ENCODE measurements around the gene NAA35. TPM values are rescaled to one million over a fixed set of nuclear protein-coding genes. Genes with fewer than 3 reads are reported as not detected.

The NAA35 gene
- total and polyA plus RNA-seq, 2 experiments from 2014 or later: 29.2 to 31.6 TPM

DNA sequence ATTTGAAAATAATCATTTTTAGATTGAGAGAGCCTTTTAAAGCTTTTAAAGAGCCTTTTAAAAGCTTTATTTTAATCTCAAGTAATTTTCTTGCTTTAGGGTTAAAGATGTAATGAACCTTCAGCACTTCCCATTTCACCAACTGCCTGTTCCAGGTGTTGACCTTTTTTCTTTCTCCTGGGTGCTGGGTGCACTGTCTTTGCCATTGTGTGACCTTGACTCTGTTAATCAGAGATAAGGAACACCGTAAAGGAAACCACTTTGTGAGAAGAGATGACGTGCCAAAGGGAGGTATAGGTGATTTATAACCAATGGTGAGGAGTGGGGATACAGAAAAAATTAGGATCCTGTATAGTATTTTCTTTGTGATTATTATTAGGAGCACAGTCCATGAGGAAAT is 68.2 kb downstream of the NAA35 start (continued):
- TF ChIP-seq, protein P1, sequence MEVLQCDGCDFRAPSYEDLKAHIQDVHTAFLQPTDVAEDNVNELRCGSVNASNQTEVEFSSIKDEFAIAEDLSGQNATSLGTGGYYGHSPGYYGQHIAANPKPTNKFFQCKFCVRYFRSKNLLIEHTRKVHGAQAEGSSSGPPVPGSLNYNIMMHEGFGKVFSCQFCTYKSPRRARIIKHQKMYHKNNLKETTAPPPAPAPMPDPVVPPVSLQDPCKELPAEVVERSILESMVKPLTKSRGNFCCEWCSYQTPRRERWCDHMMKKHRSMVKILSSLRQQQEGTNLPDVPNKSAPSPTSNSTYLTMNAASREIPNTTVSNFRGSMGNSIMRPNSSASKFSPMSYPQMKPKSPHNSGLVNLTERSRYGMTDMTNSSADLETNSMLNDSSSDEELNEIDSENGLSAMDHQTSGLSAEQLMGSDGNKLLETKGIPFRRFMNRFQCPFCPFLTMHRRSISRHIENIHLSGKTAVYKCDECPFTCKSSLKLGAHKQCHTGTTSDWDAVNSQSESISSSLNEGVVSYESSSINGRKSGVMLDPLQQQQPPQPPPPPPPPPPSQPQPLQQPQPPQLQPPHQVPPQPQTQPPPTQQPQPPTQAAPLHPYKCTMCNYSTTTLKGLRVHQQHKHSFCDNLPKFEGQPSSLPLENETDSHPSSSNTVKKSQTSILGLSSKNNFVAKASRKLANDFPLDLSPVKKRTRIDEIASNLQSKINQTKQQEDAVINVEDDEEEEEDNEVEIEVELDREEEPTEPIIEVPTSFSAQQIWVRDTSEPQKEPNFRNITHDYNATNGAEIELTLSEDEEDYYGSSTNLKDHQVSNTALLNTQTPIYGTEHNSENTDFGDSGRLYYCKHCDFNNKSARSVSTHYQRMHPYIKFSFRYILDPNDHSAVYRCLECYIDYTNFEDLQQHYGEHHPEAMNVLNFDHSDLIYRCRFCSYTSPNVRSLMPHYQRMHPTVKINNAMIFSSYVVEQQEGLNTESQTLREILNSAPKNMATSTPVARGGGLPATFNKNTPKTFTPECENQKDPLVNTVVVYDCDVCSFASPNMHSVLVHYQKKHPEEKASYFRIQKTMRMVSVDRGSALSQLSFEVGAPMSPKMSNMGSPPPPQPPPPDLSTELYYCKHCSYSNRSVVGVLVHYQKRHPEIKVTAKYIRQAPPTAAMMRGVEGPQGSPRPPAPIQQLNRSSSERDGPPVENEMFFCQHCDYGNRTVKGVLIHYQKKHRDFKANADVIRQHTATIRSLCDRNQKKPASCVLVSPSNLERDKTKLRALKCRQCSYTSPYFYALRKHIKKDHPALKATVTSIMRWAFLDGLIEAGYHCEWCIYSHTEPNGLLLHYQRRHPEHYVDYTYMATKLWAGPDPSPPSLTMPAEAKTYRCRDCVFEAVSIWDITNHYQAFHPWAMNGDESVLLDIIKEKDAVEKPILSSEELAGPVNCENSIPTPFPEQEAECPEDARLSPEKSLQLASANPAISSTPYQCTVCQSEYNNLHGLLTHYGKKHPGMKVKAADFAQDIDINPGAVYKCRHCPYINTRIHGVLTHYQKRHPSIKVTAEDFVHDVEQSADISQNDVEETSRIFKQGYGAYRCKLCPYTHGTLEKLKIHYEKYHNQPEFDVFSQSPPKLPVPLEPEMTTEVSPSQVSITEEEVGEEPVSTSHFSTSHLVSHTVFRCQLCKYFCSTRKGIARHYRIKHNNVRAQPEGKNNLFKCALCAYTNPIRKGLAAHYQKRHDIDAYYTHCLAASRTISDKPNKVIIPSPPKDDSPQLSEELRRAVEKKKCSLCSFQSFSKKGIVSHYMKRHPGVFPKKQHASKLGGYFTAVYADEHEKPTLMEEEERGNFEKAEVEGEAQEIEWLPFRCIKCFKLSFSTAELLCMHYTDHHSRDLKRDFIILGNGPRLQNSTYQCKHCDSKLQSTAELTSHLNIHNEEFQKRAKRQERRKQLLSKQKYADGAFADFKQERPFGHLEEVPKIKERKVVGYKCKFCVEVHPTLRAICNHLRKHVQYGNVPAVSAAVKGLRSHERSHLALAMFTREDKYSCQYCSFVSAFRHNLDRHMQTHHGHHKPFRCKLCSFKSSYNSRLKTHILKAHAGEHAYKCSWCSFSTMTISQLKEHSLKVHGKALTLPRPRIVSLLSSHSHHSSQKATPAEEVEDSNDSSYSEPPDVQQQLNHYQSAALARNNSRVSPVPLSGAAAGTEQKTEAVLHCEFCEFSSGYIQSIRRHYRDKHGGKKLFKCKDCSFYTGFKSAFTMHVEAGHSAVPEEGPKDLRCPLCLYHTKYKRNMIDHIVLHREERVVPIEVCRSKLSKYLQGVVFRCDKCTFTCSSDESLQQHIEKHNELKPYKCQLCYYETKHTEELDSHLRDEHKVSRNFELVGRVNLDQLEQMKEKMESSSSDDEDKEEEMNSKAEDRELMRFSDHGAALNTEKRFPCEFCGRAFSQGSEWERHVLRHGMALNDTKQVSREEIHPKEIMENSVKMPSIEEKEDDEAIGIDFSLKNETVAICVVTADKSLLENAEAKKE (CRISPR knock-in tag; IDR thresholded peaks at IDR 0.05): no peak
- TF ChIP-seq ZNF331 (CRISPR knock-in tag; IDR thresholded peaks at IDR 0.05; ENCODE audit: low read depth): no peak

- no peak for ATAC-seq
- H3K9me3 Mint-ChIP-seq: no peaks in the 10 kb centered on the region; the same call in 2 of the 3 replicates
- no peaks in the 10 kb centered on the region; the same call in 1 of the 2 replicates for H4K20me1 ChIP-seq (replicated peaks; ENCODE audit: insufficient read depth)
- TF ChIP-seq, protein P1 (CRISPR knock-in tag; IDR thresholded peaks at IDR 0.05): no peak
- no peak for TF ChIP-seq JUNB (IDR thresholded peaks at IDR 0.05; ENCODE audit: unreplicated experiment)
- no peak for TF ChIP-seq CREB1 (CRISPR knock-in tag; IDR thresholded peaks at IDR 0.05; ENCODE audit: low read depth)
- no peak for TF ChIP-seq EZH2phosphoT487 (IDR thresholded peaks at IDR 0.05; ENCODE audit: unreplicated experiment)
- TF ChIP-seq, protein P2, sequence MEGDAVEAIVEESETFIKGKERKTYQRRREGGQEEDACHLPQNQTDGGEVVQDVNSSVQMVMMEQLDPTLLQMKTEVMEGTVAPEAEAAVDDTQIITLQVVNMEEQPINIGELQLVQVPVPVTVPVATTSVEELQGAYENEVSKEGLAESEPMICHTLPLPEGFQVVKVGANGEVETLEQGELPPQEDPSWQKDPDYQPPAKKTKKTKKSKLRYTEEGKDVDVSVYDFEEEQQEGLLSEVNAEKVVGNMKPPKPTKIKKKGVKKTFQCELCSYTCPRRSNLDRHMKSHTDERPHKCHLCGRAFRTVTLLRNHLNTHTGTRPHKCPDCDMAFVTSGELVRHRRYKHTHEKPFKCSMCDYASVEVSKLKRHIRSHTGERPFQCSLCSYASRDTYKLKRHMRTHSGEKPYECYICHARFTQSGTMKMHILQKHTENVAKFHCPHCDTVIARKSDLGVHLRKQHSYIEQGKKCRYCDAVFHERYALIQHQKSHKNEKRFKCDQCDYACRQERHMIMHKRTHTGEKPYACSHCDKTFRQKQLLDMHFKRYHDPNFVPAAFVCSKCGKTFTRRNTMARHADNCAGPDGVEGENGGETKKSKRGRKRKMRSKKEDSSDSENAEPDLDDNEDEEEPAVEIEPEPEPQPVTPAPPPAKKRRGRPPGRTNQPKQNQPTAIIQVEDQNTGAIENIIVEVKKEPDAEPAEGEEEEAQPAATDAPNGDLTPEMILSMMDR (conservative IDR thresholded peaks at IDR 0.05; ENCODE audit: low read depth in 2 of 2): no peak
- no peak for TF ChIP-seq STAT1 (IDR thresholded peaks at IDR 0.05; ENCODE audit: unreplicated experiment)
- TF ChIP-seq NANOG (IDR thresholded peaks at IDR 0.05; ENCODE audit: borderline replicate concordance): no peak
- TF ChIP-seq ZNF331 (CRISPR knock-in tag; IDR thresholded peaks at IDR 0.05; ENCODE audit: low read depth): no peak
These were observed 79.8 kb downstream of the NAA35 start for GRCh38 chr9:86020731-86021130.

More at GRCh38 chr9:86020731-86021130, 79.8 kb downstream of the NAA35 start:
- Mint-ChIP-seq H3K27ac (no peak overlapping the region), H3K27me3 (ENCODE audit: insufficient read depth, low read depth, poor library complexity) (no peaks in the 10 kb centered on the region), H3K36me3 (ENCODE audit: low read depth) (peaks cover 64% of the 10 kb centered on the region), H3K4me3 (no peak overlapping the region), H3K4me1 (no peaks in the 10 kb centered on the region)
- H3K79me2 ChIP-seq (replicated peaks; ENCODE audit: insufficient read depth): no peaks in the 10 kb centered on the region
- H2AFZ ChIP-seq: no peak overlapping the region
- no peaks in the 10 kb centered on the region for H3K27me3 ChIP-seq (ENCODE audit: insufficient read depth)
- H3K36me3 ChIP-seq (ENCODE audit: insufficient read depth): peaks cover 36% of the 10 kb centered on the region
- no peak overlapping the region for H3K4me3 ChIP-seq
- no peak for DNase-seq (ENCODE audit: low spot score)
- H3K4me2 ChIP-seq: no peak overlapping the region
- H3F3A ChIP-seq (replicated peaks; ENCODE audit: low read depth): no peaks in the 10 kb centered on the region
- no peak overlapping the region for H3K27ac ChIP-seq (ENCODE audit: low read depth)
- H3K4me1 ChIP-seq (ENCODE audit: insufficient read depth): no peaks in the 10 kb centered on the region
- H3K9me2 ChIP-seq (ENCODE audit: insufficient read depth): no peaks in the 10 kb centered on the region

Measured in GM23338 (cell line).